Heart right ventricle (tissue), 16 donors: ENCODE data around the gene SLAIN1. TPM values are rescaled to one million over a fixed set of nuclear protein-coding genes. Genes with fewer than 3 reads are reported as not detected.

Source experiments
- ATAC-seq, 8 donors: fragments of 200-7000 bp; cut with Tn5 transposase; one replicate each; pipeline ENCODE4 v1.9.1; 2020; ENCODE audit warnings: mild to moderate bottlenecking in 8 of 8, moderate library complexity in 8 of 8, moderate number of reproducible peaks in 1 of 8
- DNase-seq, 2 donors: peaks; one replicate each; pipeline ENCODE4 v3.0.0-alpha.2; 2020
- H3K27ac ChIP-seq, 10 donors: fragments of 200-600 bp; sonication (generic) in 2 of 10; one replicate each; pipeline versions ENCODE4 v1.5.0 to v1.8.0; 2020 to 2022; ENCODE audit warnings: mild to moderate bottlenecking in 3 of 10
- H3K27me3 ChIP-seq, 7 donors: fragments of 200-600 bp; one replicate each; pipeline ENCODE4 v1.8.0; 2021 to 2022; ENCODE audit warnings: mild to moderate bottlenecking in 2 of 7
- H3K36me3 ChIP-seq, 9 donors: fragments of 200-600 bp; sonication (generic) in 1 of 9; one replicate each; pipeline versions ENCODE4 v1.5.0 to v1.8.0; 2020 to 2022; ENCODE audit warnings: mild to moderate bottlenecking in 2 of 9
- H3K4me1 ChIP-seq, 9 donors: fragments of 200-600 bp; sonication (generic) in 1 of 9; one replicate each; pipeline versions ENCODE4 v1.5.0 to v1.8.0; 2020 to 2022; ENCODE audit warnings: mild to moderate bottlenecking in 4 of 9
- H3K4me3 ChIP-seq, 10 donors: fragments of 200-600 bp; sonication (generic) in 2 of 10; one replicate each; pipeline versions ENCODE4 v1.5.0 to v1.8.0; 2020 to 2022; ENCODE audit warnings: mild to moderate bottlenecking in 7 of 10, moderate library complexity in 2 of 10
- H3K9me3 ChIP-seq, 11 donors: fragments of 200-600 bp in 10 of 11; sonication (generic) in 2 of 11; one replicate each; pipeline versions ENCODE4 v1.5.0 to v1.8.0; 2013 to 2022; ENCODE audit warnings: mild to moderate bottlenecking in 2 of 11, control low read depth in 1 of 11, moderate library complexity in 1 of 11
- WGBS, 2 donors: extraction: QIAGEN DNeasy Blood & Tissue Kit; methylation state at CpG; one replicate each; pipeline ENCODE4 v1.1.7; 2013; ENCODE audit warnings: inconsistent platforms in 1 of 2; 5-methylcytosine and 5-hydroxymethylcytosine counted together
- intact Hi-C, 10 donors: fragments of 100-400 bp; cut with DNase I; formaldehyde crosslinking; loops; one replicate each; pipeline versions ENCODE4 v1.11.1 to v1.14.2; 2022
- polyA plus RNA-seq, 2 donors: library from polyadenylated mRNA; stranded (reverse); fragments of 200-250 nt; gene quantifications; one replicate each; pipeline ENCODE4 v1.2.3, GENCODE V29; 2013
- total RNA-seq, 10 donors: library from RNA; stranded (reverse); fragmentation: NEBNext Ultra II Directional in 3 of 10; extraction: Animal tissue kit (Norgen Biotek cat#: 25700) in 3 of 10; gene quantifications; one replicate each; pipeline versions ENCODE4 v1.2.1 to v1.2.4, GENCODE V29; 2021 to 2023
- TF ChIP-seq, protein P1 (sequence below), 9 donors: fragments of 200-600 bp; sonication (generic) in 2 of 9; IDR thresholded peaks; one replicate each; pipeline versions ENCODE4 v1.5.0 to v1.8.0; 2021 to 2022; ENCODE audit warnings: antibody characterized with exemption in 9 of 9, mild to moderate bottlenecking in 5 of 9, moderate library complexity in 1 of 9
- donor health status: Arrhythmogenic right ventricular cardiomyopathy.
- donor health status: ischemic (EF 13 %, LVEDD 7.1; RV severe dilation, severe dysfunction).
- donor health status: healthy with polysubstance abuse.
- donor health status: DM: no; HTN: yes; CAD: no.
- donor health status: DM: no; HTN: no; CAD: no.
- donor health status: ischemic (EF 25% LVEDD 6.9; RV normal size, moderate dysfunction).
- donor health status: ischemic (EF 25% LVEDD 5.7; RV mildly dilated, moderate dysfunction).
- donor health status: healthy.
- donor health status: DM: yes; HTN: yes; CAD: no.
- donor health status: Ischemic cardiomyopathy.
- donor health status: ischemic (EF 35%, LVEDD 5.7; RV mildly dilated, moderate dysfunction).
- donor health status: nonischemic (EF 11% LVEDD 7.7; RV severe dilation, severe dysfunction).
- donor health status: DM: yes; HTN: yes; CAD: no.
- donor health status: PGD.
- donor health status: ischemic (EF 29% LVEDD 5.4; RV normal size, mild dysfunction).
- donor health status: nonischemic (EF 23%, LVEDD 6.1; RV moderate dilation, normal function).

The SLAIN1 gene
- total and polyA plus RNA-seq, 12 donors = 1.4 to 13.6 (median 7.7) TPM

DNA sequence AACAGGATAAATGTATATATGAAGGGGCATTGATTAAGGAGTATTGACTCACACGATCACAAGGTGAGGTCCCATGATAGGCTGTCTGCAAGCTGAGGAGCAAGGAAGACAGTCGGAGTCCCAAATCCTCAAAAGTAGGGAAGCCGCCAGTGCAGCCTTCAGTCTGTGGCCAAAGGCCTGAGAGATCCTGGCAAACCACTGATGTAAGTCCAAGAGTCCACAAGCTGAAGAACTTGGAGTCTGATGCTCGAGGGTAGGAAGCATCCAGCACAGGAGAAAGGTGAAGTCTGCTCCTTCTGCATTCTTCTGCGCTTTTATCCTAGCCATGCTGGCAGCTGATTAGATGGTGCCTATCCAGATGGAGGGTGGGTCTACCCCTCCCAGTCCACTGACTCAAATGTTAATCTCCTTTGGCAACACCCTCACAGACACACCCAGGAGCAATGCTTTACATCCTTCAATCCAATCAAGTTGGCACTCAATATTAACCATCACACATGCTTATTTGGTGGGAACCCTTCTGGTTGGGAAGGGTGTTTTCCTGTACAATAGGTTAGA, 55.1 kb downstream of the SLAIN1 start:
- Histone ChIP-seq H3K9me3 (no peaks in the 10 kb centered on the region), H3K4me1 (peaks cover 0 to 8% (median 0%) of the 10 kb centered on the region in 9 donors), H3K27ac (no peak overlapping the region), H3K36me3 (no peaks in the 10 kb centered on the region), H3K27me3 (no peaks in the 10 kb centered on the region), H3K4me3 (no peak overlapping the region)
- ATAC-seq (no peak), DNase-seq (no peak)
- TF ChIP-seq, protein P1, sequence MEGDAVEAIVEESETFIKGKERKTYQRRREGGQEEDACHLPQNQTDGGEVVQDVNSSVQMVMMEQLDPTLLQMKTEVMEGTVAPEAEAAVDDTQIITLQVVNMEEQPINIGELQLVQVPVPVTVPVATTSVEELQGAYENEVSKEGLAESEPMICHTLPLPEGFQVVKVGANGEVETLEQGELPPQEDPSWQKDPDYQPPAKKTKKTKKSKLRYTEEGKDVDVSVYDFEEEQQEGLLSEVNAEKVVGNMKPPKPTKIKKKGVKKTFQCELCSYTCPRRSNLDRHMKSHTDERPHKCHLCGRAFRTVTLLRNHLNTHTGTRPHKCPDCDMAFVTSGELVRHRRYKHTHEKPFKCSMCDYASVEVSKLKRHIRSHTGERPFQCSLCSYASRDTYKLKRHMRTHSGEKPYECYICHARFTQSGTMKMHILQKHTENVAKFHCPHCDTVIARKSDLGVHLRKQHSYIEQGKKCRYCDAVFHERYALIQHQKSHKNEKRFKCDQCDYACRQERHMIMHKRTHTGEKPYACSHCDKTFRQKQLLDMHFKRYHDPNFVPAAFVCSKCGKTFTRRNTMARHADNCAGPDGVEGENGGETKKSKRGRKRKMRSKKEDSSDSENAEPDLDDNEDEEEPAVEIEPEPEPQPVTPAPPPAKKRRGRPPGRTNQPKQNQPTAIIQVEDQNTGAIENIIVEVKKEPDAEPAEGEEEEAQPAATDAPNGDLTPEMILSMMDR (IDR thresholded peaks at IDR 0.05) = no peak
- intact Hi-C loops = loop anchor here (5.0 to 10.0 kb wide), 6 partner anchors 155 to 260 kb away; no protein-coding TSS in a partner anchor
- 70 to 83% methylated on average over 5 of the region's 5 CpGs for WGBS, 2 donors

DNA sequence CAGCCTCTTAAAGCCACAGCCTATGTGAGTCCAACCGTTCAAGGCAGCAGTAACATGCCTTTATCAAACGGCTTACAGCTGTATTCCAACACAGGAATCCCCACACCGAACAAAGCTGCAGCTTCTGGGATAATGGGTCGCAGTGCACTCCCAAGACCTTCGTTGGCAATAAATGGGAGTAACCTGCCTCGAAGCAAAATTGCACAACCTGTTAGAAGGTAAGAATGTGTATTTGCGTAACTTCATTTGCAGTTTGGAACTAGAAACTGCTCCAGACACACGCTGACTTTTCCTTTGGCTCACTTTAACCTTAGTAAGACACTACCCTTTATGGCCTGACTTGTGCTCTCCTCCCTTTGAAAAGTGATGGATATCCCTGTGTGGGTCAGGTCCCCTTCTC, 63.4 kb downstream of the SLAIN1 start:
- no peaks in the 10 kb centered on the region for H3K27me3 ChIP-seq
- DNase-seq (no peak), ATAC-seq (no peak)
- TF ChIP-seq, protein P1 (IDR thresholded peaks at IDR 0.05) = no peak
- no peaks in the 10 kb centered on the region for H3K4me1 ChIP-seq
- H3K4me3 ChIP-seq = no peak overlapping the region
- intact Hi-C loops = no loop called here
- peaks cover 0 to 11% (median 0%) of the 10 kb centered on the region in 11 donors for H3K9me3 ChIP-seq
- WGBS, 2 donors = 75 to 79% methylated on average over 8 of the region's 8 CpGs
- H3K36me3 ChIP-seq = peaks cover 0 to 25% (median 0%) of the 10 kb centered on the region in 9 donors
- no peak overlapping the region for H3K27ac ChIP-seq

DNA sequence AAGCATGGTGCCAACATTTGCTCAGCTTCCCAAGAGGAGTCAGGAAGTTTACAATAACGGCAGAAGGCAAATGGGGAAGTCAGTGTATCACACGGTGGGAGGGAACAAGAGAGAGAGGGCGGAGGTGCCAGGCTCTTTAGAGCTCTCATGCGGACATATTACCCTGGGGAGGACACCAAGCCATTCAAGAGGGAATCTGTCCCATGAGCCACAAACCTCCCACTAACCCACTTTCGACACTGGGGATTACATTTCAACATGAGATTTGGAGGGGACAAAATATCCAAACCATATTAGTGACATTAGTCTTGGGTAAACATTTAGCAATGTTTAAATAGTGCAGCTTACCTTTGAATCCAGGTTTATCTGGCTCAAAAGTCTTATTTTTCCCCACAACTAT, 69.9 kb downstream of the SLAIN1 start:
- Histone ChIP-seq H3K27me3 (peaks cover 0 to 4% (median 0%) of the 10 kb centered on the region in 7 donors), H3K9me3 (no peaks in the 10 kb centered on the region), H3K4me3 (no peak overlapping the region), H3K4me1 (no peaks in the 10 kb centered on the region), H3K27ac (no peak overlapping the region), H3K36me3 (peaks cover 0 to 12% (median 0%) of the 10 kb centered on the region in 9 donors)
- WGBS, 2 donors = 53 to 65% methylated on average over 5 of the region's 5 CpGs
- no peak for ATAC-seq
- intact Hi-C loops = no loop called here
- no peak for DNase-seq
- TF ChIP-seq, protein P1 (IDR thresholded peaks at IDR 0.05) = no peak

DNA sequence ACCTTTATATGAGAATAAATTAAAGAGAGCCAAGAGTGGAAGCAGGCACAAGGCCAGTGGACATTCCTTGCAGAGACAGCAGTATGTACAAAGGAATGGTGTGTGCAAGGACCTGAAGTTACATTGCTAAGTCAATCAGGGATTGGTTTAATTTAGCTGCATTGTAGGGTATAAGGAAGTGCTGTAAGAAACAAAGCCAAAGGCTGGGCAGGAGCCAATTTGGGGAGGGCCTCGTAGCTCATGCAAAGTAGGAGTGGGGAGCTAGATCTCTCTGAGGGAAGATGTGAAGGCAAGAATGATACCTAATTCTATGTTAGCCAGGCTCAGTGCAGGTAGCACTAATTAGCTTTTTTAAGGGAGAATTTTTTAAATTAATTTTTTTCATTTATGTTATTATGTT, 76.7 kb downstream of the SLAIN1 start:
- H3K27ac ChIP-seq = no peak overlapping the region
- no peaks in the 10 kb centered on the region for H3K4me1 ChIP-seq
- 39 to 41% methylated on average over 1 of the region's 1 CpG for WGBS, 2 donors
- no peaks in the 10 kb centered on the region for H3K9me3 ChIP-seq
- H3K36me3 ChIP-seq = no peaks in the 10 kb centered on the region
- ATAC-seq = no peak
- no peak overlapping the region for H3K4me3 ChIP-seq
- H3K27me3 ChIP-seq = peaks cover 0 to 4% (median 0%) of the 10 kb centered on the region in 7 donors
- intact Hi-C loops = loop anchor here in 1 of 10 donors (10.0 kb wide), 1 partner anchor 1211 kb away; no protein-coding TSS in a partner anchor
- no peak for DNase-seq
- TF ChIP-seq, protein P1 (IDR thresholded peaks at IDR 0.05) = no peak
